Stimulated activated CD8-positive, alpha-beta memory T cell treated with anti-CD3 and anti-CD28 coated beads, Interleukin-7, amount 100 ng/mL, for 4 hours (primary cell): ENCODE measurements around the gene HAGH.

Experiments used
- DNase-seq, 2 donors: peaks; one replicate each; pipeline ENCODE4 v3.0.0-alpha.2; 2020; ENCODE audit warnings: low read depth in 2 of 2

HAGH gene

DNA sequence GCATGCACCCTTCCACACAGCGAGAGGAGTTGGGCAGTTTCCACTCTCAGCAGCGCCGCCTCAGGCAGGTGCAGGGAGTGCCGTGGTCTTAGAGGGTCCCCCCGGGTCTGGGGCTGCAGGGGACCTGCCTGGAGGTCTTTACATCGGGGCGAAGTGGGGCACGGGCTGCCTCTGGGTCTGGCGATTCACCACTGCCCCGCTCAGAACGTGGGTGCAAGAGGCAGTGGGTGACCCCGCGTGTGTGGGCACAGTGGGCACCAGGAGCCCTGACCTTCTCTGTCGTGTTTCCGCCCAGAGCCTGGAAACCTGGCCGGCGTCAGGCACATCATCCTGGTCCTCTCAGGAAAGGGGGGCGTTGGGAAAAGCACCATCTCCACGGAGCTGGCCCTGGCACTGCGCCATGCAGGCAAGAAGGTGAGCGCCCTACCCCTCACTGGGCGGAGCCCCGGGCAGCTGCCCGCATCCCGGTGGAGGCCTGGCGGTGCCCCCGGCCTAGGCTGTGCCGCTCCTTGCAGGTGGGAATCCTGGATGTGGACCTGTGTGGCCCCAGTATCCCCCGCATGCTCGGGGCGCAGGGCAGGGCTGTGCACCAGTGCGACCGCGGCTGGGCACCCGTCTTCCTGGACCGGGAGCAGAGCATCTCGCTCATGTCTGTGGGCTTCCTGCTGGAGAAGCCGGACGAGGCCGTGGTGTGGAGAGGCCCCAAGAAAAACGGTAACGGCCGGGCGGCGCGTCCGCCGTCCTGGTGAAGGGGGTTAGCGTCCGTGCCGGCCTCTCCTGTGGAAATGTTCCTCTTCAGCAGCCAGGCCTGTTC is 40.2 kb downstream of the HAGH start:
- no peak for DNase-seq

DNA sequence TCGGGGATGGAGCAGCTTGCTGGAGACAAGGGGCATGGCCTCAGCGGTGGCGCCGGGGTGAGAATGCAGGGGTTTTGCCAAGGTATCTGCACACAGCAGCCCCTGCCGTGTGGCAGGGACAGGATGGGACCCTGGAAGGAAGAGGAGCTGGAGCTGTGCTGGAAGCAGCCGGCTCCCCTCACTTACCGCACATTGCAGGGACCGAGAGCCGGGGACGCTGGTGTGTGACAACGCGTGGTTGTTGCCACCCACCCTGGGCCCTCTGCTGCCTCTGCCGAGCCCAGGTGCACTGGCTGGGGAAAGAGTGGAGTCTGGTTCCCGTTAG is 40.8 kb downstream of the HAGH start:
- no peak for DNase-seq

DNA sequence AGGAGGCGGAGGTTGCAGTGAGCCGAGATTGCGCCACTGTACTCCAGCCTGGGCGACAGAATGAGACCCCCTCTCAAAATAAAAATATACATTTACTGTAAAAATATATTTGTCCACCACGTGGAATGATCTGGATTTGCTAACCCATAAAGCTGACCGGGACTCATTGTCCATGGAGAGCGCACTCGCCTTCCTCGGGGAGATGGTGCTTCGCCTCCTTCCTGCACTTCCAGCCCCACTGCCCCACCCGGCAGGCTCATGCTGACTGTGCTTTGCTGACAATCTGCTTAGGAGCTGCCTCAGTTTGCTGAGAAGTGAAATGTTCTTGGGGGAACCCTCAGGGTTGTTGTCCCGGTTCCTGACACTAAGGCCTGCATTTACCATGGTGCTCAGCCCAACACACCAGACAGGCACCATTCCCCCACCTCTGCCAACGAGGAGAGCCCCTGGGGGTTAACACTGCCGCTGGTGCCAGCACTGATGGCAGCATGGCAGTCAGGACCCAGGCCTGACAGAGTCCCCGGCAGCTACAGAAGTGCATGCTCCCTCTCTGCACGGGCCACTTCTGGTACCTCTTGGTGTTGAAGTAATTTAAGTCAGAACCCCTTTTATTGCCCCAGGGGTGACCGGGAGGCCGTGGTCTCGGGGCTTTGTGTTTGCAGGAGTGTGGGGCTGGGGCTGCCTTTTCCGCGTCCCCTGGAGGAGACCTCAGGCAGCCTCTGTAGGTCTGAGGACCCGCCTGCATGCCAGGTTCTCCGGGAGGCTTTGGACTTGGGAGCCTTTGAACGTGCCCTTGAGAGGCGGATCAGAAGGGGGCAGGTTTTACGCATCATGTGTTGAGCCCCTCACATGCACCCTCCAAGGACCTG is 41.4 kb downstream of the HAGH start:
- no peak for DNase-seq

DNA sequence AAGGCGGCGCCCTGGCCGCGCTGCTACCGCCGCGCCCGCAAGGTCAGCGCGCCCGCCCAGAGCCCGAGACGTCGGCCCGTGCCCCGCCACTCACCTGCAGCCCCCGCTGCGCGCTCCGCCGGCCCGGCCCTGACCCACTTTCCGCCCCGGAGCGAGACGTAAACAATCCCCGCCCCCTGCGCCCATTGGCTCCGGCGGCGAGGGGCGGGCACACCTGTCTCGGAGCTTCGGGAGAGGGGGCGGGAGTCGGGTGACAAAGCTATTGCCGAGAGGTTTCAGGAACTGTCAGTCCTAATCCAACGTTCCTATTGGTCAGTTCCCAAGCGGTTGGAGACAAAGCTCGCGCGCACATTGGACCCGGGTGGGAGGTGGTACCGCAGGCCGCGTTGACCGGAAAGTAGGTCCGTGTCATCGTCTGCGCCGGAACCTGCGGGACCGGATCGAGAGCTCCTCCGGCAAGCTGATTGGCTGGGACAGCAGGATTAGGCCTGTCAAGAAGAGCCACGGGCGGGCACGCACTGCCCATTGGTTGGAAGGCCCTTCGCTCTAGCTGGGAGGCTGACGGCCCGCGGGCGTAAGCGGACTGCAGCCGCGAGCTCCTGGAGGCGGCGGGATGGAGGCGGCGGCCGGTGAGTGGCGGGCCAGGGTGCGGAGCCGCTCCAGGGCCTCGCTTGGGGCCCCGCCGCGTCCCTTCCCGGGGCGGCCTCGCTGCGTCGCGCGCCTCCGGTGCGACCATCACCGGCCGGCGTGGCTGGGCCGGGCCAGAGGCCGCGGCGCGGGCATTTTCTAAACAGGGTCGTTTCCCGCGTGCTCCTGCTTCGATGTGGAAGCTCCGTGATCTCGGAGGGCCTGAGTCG is 44.0 kb downstream of the HAGH start, which contains the start of the genes NUBP2 and SPSB3:
NUBP2 (plus strand) TSS at position 553 of the 857 bp plus-strand sequence; CDS start at position 614, 61 bp downstream.
SPSB3 (minus strand) TSS at position 164 of the 857 bp plus-strand sequence. CDS start 1,088 bp downstream, outside the sequence.
- peak; percentile 96 to 98 for DNase-seq

DNA sequence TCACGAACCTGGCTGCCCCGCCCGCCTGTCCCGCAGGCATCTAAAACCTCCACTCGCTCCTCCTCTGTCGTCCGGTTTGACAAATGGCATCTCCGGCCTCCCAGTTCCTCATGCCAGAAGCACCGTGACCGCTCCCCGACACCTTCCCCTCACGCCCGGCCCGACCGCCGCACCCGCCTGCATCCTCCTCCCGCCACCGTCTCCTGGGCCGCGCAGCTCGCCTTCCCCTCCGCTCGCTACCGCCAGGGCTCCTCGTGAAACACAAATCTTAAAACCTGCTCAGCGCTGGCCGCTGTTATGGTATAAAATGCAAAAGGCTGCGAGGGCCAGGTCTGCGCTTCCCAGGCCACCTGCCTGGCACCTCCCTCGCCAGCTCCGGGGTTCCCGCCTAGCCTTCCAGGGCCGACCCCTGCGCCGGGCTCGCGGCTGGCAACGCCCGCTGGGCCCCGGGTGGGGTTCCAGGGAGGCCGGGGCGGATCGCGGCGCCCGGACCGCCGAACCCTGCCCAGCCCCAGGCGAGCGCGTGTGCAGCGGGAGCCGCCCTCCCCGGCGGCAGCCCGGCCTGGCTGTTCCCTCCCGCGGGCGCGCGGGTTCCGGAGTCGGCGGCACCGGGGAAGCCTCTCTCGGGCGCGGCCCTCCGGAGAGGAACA is 44.7 kb downstream of the HAGH start:
- DNase-seq, result no peak

DNA sequence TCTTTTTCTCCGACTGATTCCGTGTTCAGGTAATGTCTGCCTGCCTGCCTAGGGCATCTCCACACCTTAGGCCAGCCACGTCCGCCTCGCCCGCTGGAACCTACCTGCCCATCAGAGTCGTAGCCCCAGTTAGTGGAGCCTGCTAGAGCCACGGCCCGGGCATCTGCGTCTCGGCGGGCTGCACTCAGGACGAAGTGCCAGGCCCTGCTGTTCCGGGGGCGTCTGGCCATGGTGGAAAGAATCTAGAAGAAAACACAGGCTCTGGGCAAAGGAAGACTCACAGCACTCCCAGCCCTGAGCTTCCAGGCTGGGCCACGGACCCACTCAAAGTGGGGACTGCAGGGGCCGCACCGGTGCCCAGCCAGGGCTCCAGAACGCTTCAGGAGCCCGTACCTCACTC is 45.4 kb downstream of the HAGH start:
- DNase-seq, result no peak

DNA sequence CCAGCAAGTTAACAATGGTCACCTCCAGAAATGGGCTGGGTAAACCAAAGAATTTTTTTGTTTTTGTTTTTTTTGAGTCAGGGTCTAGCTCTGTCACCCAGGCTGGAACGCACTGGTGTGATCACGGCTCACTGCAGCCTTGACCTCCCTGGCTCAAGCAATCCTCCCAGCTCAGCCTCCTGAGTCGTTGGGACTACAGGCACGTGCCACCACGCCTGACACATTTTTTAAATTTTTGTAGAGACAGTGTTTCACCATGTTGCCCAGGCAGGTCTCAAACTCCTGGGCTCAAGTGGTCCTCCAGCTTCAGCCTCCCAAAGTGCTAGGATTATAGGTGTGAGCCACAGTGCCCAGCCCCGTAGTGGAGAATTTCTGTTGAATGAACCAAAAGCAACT is 46.0 kb downstream of the HAGH start:
- DNase-seq, result no peak

DNA sequence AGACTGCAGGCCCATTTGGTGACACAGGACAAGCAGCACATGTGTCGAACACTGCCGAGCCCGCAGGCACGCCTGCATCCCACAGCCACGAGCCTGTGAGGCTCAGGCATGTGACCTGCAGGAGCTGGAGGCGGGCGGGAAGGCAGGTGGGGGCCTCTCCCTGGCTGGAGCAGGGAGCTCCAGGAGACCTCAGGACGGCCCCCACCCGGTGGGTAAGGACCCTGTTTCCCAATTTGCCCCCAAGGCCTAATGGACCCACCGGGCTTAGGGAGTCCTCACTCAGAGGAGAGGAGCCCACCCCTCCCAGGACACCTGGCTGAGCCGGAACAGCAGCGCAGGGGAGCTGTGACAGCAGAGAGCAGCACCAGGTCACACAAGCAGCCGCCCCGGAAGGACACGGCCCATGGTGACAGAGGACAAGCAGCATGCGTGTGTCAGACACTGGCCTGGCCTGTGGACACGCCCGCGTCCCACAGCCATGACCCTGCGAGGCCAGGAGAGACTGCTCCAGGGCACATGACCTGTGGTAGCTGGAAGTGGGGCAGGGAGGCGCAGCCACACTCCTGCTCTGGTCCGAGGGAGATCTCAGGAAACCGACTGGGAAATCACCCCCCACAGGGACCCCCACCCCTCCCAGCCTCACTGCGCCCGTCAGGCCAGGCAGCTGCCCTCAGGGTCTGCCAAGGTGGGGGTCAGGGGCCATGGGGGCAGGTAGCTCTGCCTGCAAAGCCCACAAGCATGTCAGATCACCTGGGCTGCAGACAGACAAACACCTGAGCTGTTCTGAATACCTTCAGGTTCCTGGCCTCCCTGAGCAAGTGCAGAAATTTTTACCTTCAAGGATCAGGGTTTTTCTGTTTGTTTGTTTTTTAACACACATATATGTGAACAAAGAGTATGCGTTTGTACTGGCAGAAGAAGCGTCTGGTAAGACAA is 46.6 kb downstream of the HAGH start:
- DNase-seq, result no peak

DNA sequence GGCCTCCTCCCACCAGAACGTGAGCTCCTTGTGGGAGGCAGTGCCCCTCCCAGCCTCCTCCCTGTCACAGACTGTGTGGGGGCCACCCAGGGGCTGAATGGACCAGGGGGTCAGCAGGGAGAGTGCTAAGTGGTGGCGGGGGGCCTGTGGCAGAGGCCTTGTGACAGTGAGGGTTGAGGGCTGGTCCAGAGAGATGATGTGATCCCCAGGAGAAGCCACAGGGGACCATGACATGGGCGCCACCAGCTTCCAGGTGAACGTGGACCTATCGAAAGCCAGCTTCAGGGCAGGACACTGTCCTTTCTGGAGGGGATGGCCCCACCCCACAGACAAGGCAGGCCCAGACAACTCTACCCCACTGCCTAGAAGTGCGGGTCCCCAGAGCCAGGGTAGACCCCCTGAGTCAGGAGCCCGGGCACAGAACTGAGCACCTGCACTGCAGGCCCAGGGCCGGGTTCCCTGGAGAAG is 47.4 kb downstream of the HAGH start:
- DNase-seq, result no peak

DNA sequence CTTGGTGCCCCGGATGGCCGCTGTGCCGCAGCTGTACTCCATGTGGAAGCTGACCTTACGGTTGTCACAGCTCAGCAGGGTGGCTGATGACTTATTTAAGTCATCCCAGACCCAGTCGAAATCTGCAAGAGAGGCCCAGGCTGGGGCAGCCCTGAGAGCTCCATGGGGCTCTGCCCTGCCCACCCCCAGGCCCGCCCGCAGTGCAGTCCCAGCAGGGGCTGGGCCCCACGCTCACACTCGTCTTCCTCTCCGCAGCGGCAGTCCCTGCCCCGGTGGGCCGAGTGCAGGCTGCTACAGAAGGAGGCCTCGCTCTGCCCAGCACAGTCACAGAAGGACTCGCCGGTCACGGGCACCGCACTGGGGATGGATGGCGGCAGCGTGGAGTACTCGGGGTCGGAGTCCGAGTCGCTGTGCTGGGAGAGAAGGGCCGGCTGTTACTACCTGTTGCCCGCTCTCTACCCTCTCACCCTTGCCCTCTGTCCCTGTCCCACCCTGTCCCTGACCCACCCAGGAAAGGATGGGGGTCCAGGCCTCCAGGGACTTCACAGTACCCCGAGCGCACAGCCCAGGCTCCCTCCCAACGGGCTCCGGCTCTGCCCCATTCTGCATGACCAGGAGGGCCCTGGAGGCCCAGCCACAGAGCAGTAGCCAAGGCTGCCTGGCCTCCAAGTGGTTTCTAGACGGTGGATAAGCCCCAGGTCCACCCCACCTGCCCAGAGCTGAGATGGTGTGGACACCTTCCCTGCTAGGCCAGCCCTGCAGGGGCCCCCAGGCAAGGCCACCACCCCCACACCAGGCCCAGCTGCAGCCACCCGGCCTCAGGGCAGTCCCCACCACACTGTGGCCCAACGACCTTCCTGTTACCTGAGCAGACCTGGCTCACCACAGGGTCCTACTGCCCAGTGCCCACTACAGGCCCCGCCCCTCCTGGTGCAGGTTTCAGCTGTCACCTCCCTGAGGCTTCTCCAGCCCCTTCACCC is 48.1 kb downstream of the HAGH start:
- DNase-seq, result no peak

DNA sequence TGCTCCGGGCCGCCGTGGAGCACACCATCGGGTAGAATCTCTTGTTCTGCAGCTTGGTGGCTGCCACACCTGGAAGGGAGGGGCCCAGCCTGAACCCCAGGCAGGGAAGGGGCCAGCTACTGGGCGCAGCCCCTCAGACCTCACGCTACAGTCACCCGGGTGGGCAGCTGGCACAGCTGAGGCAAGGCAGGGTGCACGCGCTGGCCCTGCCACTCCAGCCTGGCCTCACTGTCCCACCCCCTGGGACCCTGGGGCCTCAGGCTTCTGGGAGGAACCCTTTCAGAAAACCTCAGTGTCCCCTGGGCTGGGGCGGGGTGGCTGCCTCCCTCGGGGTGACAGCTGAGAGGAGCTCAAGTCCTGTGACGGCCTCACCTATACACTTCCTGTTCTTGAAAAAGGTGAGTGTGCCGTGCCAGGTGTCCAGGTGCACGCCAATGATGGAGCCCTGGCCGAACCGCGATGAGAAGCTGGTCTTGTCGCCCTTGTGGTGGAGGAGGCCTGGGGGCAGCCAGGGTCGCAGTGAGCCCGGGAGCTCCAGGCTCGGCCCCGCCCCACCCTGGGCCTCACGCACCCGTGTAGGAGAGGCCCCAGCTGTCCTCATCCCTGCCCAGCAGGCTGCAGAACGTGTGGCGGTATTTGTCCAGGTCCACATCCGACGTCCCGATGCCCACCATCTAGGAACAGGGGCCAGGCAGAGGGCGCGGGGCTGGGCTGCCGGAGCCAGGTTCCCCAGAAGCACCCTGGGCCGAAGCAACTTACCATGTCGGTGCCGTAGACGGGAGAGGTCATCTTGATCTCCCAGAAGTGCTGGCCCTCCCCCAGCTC is 49.0 kb downstream of the HAGH start:
- no peak for DNase-seq

DNA sequence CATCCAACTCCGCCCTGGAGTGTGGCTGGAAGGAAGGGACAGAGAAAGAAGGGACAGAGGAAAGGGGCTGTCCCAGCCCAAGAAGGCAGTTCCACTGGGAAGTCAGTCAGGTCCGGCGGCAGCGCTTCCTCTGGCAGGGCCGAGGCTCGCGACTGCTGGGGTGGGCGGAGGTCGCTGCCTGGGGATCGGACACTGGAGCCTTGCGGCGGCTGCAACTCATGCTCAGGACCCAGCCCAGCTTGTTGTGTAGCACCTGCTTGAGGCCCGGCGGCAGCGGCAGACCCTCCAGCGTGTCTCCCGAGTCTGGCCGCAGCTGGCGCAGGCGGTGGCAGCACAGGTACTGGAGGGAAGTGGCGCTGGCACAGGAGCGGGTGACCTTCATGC is 49.6 kb downstream of the HAGH start:
- DNase-seq, result no peak

DNA sequence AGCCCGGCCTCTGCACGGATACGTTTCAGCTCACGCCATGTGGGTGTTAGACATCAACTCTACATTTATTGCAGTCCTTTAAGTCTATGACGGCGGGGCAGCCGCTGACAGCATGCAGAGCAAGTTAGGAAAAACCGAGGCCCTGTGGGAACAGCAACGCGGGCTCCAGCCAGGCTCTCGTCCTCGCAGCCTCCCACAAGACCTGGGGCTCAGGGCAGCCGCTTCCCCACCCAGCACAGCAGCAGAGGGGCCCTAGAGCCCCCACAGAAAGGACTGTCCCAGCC is 50.0 kb downstream of the HAGH start:
- DNase-seq, result no peak

DNA sequence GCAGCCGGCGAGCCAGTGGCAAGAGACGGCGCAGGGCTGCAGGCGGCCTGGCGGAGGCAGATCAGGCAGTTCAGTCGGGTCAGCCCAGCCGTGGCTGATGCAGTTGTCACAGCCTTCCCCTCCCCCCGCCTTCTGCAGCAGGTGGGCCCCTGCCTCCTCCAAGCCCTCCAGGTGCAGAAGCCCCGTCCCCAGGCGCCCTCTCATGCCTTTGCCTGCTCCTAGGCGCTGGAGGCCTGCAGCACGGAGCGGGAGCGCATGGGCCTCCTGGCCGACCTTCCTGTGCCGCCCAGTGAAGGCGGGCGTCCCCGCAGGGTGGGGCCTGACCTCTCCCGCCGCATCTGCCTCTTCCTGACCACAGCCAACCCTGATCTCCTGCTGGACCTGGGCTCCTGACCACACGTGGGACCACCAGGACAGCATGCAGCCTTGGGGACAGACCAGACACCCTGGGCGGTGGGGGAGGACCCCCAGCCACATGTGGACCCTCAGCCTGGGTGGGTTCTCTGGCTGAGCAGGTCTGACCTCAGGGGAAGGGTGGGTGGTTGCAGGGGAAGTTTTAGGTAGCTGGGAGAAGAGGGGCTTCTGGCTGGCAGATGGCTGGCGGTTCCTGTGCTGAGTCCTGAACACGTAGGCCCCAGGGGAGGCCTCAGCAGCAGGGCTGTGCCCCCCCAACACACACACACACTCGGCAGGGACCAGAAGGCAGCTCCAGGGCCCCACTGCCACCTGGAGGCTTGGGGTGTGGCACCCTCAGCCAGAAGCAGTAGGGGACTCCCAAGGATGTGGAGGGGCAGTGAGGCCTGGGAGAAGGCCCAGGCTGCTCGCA is 50.6 kb downstream of the HAGH start:
- DNase-seq, result no peak

DNA sequence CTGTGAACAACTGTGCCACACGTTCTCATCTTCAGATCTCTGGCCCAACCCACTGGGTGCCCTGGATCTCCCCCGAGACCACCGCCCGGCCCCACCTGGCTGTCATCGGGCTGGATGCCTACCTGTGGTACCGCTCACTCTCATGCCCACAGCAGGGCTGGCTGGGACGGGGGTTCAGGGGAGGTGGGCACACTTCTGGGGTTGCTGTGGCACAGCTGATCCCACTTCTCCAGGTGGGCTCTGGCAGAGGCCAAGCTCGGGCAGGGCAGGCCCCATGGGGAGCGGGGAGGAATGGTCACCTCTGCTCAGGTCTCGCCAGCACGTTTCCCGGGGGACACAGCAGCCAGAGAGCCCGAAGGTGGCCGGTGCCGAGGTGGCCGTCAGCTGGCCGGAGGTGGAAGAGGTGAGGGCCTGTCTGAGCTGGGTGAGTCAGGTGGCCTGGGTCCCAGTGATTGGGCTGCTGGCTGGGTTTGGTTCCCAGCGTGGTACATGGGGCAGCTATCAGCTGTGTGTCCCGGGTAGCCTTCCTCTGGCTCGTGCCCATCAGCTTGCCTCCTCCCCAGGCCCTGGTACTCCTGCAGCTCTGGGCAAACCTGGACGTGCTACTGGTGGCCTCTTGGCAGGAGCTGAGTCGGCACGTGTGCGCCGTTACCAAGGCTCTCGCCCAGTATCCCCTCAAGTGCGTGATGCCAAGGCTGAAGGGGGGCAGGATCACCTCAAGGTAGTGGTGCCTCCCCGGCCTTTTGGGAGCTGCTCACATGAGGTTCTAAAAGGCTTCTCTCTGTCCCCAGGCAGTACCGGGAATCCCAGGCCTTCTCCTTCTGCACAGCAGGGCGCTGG is 51.4 kb downstream of the HAGH start:
- DNase-seq, result no peak

DNA sequence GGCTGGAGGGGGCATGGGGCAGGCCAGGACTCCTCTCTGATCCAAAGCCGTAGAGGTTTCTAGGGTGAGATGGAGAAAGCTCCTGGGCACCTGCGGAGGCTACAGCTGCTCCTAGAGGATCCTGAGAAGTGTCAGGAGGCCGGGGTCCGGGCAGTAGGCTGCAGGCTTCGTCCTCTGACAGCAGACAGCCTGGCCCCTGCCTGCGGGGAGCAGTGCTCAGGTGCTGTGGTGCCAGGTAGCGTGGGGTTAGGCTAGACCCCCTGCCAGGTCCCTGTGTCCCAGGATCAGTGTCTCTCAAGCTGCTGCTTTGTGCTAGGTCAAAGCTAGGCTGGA is 52.2 kb downstream of the HAGH start:
- no peak for DNase-seq
